CD14-positive monocyte (primary cell): Measurements from ENCODE around the gene ADGRF5. TPM values are rescaled to one million over a fixed set of nuclear protein-coding genes. Genes with fewer than 3 reads are reported as not detected.
A peak's percentile ranks its signal among the peaks of the same experiment; 100 is the strongest.

Experiments
- DNase-seq, 3 donors: peaks; one replicate each; pipeline ENCODE4 v3.0.0-alpha.2; 2011 to 2022
- H2AFZ ChIP-seq: 2 replicates; pipeline ENCODE4 v1.6.0; 2012; ENCODE audit warnings: mild to moderate bottlenecking, low read depth, low read length, inconsistent platforms; ENCODE audit not compliant: insufficient read depth, poor library complexity, severe bottlenecking
- H3K27ac ChIP-seq, 2 donors: 1 replicate in 1 of 2; 2 replicates in 1 of 2; pipeline ENCODE4 v1.5.1; 2012 to 2013; ENCODE audit warnings: low read length in 2 of 2, control low read depth in 1 of 2, inconsistent platforms in 1 of 2, low read depth in 1 of 2, mild to moderate bottlenecking in 1 of 2
- H3K27me3 ChIP-seq, 2 donors: one replicate each; pipeline versions ENCODE4 v1.6.0 to v1.6.1; 2011 to 2013; ENCODE audit warnings: low read length in 2 of 2; ENCODE audit not compliant: control insufficient read depth in 2 of 2, insufficient read depth in 2 of 2
- H3K36me3 ChIP-seq, 2 donors: replicated peaks in 1 of 2; 1 replicate in 1 of 2; 2 replicates in 1 of 2; pipeline versions ENCODE4 v1.5.1 to v1.6.1; 2012 to 2013; ENCODE audit warnings: low read length in 2 of 2, control low read depth in 1 of 2, inconsistent platforms in 1 of 2, mild to moderate bottlenecking in 1 of 2; ENCODE audit not compliant: insufficient read depth in 2 of 2, control insufficient read depth in 1 of 2
- H3K4me1 ChIP-seq, 2 donors: 1 replicate in 1 of 2; 2 replicates in 1 of 2; pipeline versions ENCODE4 v1.5.1 to v1.6.1; 2012 to 2013; ENCODE audit warnings: low read length in 2 of 2, control low read depth in 1 of 2, inconsistent platforms in 1 of 2, mild to moderate bottlenecking in 1 of 2, moderate library complexity in 1 of 2; ENCODE audit not compliant: insufficient read depth in 2 of 2, control insufficient read depth in 1 of 2
- H3K4me2 ChIP-seq: replicated peaks from 2 replicates; pipeline ENCODE3; 2012; ENCODE audit warnings: low read length, moderate library complexity, mild to moderate bottlenecking; ENCODE audit not compliant: poor library complexity, severe bottlenecking; ENCODE audit errors: extremely low read depth
- H3K4me3 ChIP-seq, 3 experiments: fragments of 200-600 bp in 1 of 3; sonication (generic) in 1 of 3; replicated peaks in 1 of 3; 1 replicate in 2 of 3; 2 replicates in 1 of 3; pipeline ENCODE4 v1.5.1; 2011 to 2013; ENCODE audit warnings: low read length in 3 of 3, mild to moderate bottlenecking in 3 of 3, control low read depth in 2 of 3, low read depth in 2 of 3, inconsistent platforms in 1 of 3, moderate library complexity in 1 of 3
- H3K79me2 ChIP-seq: 2 replicates; pipeline ENCODE4 v1.6.0; 2012; ENCODE audit warnings: mild to moderate bottlenecking, control low read depth, inconsistent platforms, low read length, moderate library complexity; ENCODE audit not compliant: insufficient read depth
- H3K9ac ChIP-seq: 2 replicates; pipeline ENCODE4 v1.6.0; 2017; ENCODE audit warnings: low read length, mild to moderate bottlenecking; ENCODE audit not compliant: insufficient read depth, poor library complexity, severe bottlenecking
- H3K9me3 ChIP-seq, 2 donors: replicated peaks in 1 of 2; 1 replicate in 1 of 2; 2 replicates in 1 of 2; pipeline versions ENCODE4 v1.5.1 to v1.6.1; 2012 to 2013; ENCODE audit warnings: low read length in 2 of 2, control low read depth in 1 of 2; ENCODE audit not compliant: control insufficient read depth in 1 of 2, insufficient read depth in 1 of 2
- H4K20me1 ChIP-seq: 2 replicates; pipeline ENCODE4 v1.6.0; 2012; ENCODE audit warnings: mild to moderate bottlenecking, low read length, control low read depth, moderate library complexity; ENCODE audit not compliant: insufficient read depth
- H3K27ac Mint-ChIP-seq, 7 donors: one replicate each; pipeline ENCODE4 v1.8.0; 2020; ENCODE audit warnings: mild to moderate bottlenecking in 7 of 7, mixed read lengths in 7 of 7, moderate library complexity in 6 of 7, inconsistent platforms in 2 of 7
- H3K27me3 Mint-ChIP-seq, 3 donors: one replicate each; pipeline ENCODE4 v1.8.0; 2021 to 2022; ENCODE audit warnings: low read depth in 3 of 3, mild to moderate bottlenecking in 3 of 3, mixed read lengths in 3 of 3, moderate library complexity in 3 of 3, inconsistent platforms in 1 of 3
- H3K36me3 Mint-ChIP-seq, 2 donors: one replicate each; pipeline ENCODE4 v1.8.0; 2020; ENCODE audit warnings: mixed read lengths in 2 of 2, inconsistent platforms in 1 of 2, mild to moderate bottlenecking in 1 of 2
- H3K4me1 Mint-ChIP-seq: one replicate; pipeline ENCODE4 v1.8.0; 2020; ENCODE audit warnings: mild to moderate bottlenecking, mixed read lengths
- H3K4me3 Mint-ChIP-seq, 2 donors: one replicate each; pipeline ENCODE4 v1.8.0; 2020; ENCODE audit warnings: mild to moderate bottlenecking in 2 of 2, mixed read lengths in 2 of 2, moderate library complexity in 1 of 2
- H3K9me3 Mint-ChIP-seq, 7 donors: one replicate each; pipeline ENCODE4 v1.8.0; 2020 to 2022; ENCODE audit warnings: mixed read lengths in 7 of 7, mild to moderate bottlenecking in 6 of 7, moderate library complexity in 6 of 7, inconsistent platforms in 2 of 7
- CTCF ChIP-seq: fragments of 200-600 bp; IDR thresholded peaks from one replicate; pipeline ENCODE4 v1.8.0; 2022; ENCODE audit warnings: antibody characterized with exemption, mild to moderate bottlenecking
- WGBS: methylation state at CpG from one replicate; pipeline ENCODE4 v1.1.5; 2013; ENCODE audit warnings: missing lambda C conversion rate; ENCODE audit not compliant: insufficient coverage; 5-methylcytosine and 5-hydroxymethylcytosine counted together
- intact Hi-C, 2 donors: fragments of 100-400 bp; cut with micrococcal nuclease; formaldehyde crosslinking; loops; one replicate each; pipeline versions ENCODE4 v1.15.0 to v1.15.1; 2023
- polyA plus RNA-seq, 3 donors: library from polyadenylated mRNA; depleted of rRNA in 1 of 3; unstranded in 2 of 3; stranded (reverse) in 1 of 3; fragments of 300-500 nt in 2 of 3; fragments of >200 nt in 1 of 3; fragmentation: Illumina TruSeq in 2 of 3; gene quantifications; 1 replicate in 2 of 3; 2 replicates in 1 of 3; pipeline ENCODE4 v1.2.3, GENCODE V29; 2012 to 2021

Gene ADGRF5
- polyA plus RNA-seq, 3 donors = not detected

- Histone ChIP-seq H3K27me3 (no peaks in the 10 kb centered on the region), H3K4me3 (no peak overlapping the region), H3K4me2 (no peak overlapping the region), H3K9ac (no peak overlapping the region), H3K36me3 (no peaks in the 10 kb centered on the region), H3K27ac (no peak overlapping the region), H2AFZ (no peak overlapping the region), H4K20me1 (no peaks in the 10 kb centered on the region), H3K9me3 (no peaks in the 10 kb centered on the region), H3K79me2 (no peaks in the 10 kb centered on the region), H3K4me1 (no peaks in the 10 kb centered on the region)
- no peak for TF ChIP-seq CTCF
- H3K4me3 Mint-ChIP-seq = no peak overlapping the region
- DNase-seq = no peak
- intact Hi-C loops = no loop called here
- H3K27ac Mint-ChIP-seq = peak overlapping the region in 1 of 7 donors; percentile 27
- no CpG with 5 or more reads among the region's 4 CpGs for WGBS
- no peaks in the 10 kb centered on the region for H3K4me1 Mint-ChIP-seq
- H3K36me3 Mint-ChIP-seq = no peaks in the 10 kb centered on the region
- H3K9me3 Mint-ChIP-seq = no peaks in the 10 kb centered on the region
- H3K27me3 Mint-ChIP-seq = peaks cover 0 to 6% (median 3%) of the 10 kb centered on the region in 3 donors
Observed at GRCh38 chr6:46954837-46955451, 33.2 kb upstream of the ADGRF5 start.

GRCh38 chr6:46953921-46954320 is 32.2 kb upstream of the ADGRF5 start:
- Histone ChIP-seq H3K4me1 (no peaks in the 10 kb centered on the region), H3K27ac (no peak overlapping the region), H3K9ac (no peak overlapping the region), H4K20me1 (no peaks in the 10 kb centered on the region), H3K4me2 (no peak overlapping the region), H3K4me3 (no peak overlapping the region), H3K36me3 (no peaks in the 10 kb centered on the region), H3K9me3 (no peaks in the 10 kb centered on the region), H3K79me2 (no peaks in the 10 kb centered on the region), H3K27me3 (no peaks in the 10 kb centered on the region), H2AFZ (no peak overlapping the region)
- H3K36me3 Mint-ChIP-seq = no peaks in the 10 kb centered on the region
- no CpG with 5 or more reads among the region's 4 CpGs for WGBS
- no peak for TF ChIP-seq CTCF
- no peaks in the 10 kb centered on the region for H3K9me3 Mint-ChIP-seq
- intact Hi-C loops = no loop called here
- no peak overlapping the region for H3K27ac Mint-ChIP-seq
- DNase-seq = no peak
- H3K4me1 Mint-ChIP-seq = no peaks in the 10 kb centered on the region
- no peak overlapping the region for H3K4me3 Mint-ChIP-seq
- peaks cover 0 to 6% (median 3%) of the 10 kb centered on the region in 3 donors for H3K27me3 Mint-ChIP-seq
